ENCODE measurements around the gene CPNE2.
A peak's percentile ranks its signal among the peaks of the same experiment; 100 is the strongest.
"Not testable (repeated sequence)": the region's sequence is repeated elsewhere in the genome, so short reads cannot be mapped to it uniquely, and the experiment has no call there.

CPNE2 gene

DNA sequence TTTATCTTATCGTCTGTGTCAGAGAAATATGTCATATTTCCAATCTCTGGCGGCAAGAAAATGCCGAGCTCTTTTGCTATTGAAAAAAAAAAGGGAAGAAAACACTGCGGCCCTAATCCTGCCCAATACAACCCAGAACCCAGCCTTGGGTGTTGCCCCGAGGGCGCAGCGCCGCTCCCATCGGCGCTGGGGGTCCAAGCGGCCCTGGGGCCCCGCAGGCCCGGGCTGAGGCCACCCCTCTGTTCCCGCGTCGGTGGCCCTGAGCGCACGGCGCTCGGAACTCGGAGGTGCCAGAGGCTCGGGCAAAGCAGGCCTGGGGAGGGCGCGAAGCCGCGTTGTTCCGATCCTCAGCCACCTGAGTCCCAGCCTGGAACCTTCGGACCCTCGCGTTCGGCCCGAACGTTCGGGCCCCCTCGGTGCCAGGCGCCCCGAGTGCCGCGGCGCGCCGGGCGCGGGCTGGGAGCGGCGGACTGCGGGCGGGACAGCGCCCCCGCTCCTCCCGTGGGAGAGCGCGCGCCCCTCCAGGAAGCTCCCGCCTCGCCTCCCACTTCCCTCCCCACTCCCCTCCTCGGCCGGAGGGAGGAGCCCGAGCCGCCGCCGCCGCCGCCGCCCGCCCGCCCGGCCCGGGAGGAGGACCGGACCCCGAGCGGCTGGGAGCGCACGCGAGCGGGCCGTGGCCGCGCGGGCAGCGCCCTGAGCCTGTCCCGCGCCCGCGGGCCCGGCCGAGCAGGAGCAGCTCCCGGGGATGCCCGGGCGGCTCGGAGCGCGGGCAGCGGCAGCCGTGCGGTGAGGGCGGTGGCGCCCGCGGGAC, at the start of gene CPNE2:
CPNE2 (plus strand) TSS at position 609 of the 811 bp plus-strand sequence. CDS start 18,160 bp downstream, outside the sequence.
- peak; percentile 31 to 35 for DNase-seq

DNA sequence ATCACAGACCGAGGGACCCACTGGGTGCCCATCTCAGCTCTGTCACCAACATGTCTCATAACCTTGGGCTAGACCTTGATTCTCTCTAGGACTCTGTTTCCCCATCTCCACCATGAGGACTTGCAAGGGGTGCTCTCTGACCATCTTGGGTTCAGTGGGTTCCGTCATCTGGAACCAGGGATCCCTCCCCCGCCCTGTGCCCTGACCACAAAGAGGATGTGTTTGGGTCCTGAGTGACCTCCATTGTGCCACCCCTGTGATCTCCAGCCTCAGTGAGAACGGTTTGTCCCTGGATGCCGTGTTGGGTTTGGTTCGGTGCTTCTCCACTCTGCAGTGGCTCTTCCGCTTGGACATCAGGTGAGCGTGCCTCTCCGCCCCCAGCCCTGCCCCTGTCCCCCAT, 49.1 kb upstream of the CPNE2 start:
- no peak for DNase-seq

- no peak for DNase-seq
Observed at GRCh38 chr16:57044931-57045693, 47.3 kb upstream of the CPNE2 start.

GRCh38 chr16:57045694-57046381, 46.5 kb upstream of the CPNE2 start:
- DNase-seq: peak; percentile 47 to 54

GRCh38 chr16:57048095-57048494, 44.3 kb upstream of the CPNE2 start:
- no peak for DNase-seq

DNA sequence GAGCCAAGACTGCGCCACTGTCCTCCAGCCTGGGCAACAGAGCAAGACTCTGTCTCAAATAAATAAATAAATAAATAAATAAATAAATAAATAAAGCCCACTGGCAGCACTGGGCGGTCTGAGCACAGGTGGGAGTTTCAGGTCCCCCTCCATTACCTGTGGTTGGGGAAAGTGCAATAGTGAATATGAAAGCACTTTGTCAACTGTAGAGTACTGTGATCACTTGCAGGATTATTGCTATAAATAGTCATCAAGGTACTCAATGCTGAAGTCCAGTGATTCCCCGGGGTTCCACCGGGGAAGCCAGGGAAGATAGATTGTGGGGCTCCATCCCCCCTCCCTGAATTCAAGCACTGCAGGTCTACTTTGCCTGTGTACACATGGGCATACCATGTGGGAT, 42.7 kb upstream of the CPNE2 start:
- no peak for DNase-seq

DNA sequence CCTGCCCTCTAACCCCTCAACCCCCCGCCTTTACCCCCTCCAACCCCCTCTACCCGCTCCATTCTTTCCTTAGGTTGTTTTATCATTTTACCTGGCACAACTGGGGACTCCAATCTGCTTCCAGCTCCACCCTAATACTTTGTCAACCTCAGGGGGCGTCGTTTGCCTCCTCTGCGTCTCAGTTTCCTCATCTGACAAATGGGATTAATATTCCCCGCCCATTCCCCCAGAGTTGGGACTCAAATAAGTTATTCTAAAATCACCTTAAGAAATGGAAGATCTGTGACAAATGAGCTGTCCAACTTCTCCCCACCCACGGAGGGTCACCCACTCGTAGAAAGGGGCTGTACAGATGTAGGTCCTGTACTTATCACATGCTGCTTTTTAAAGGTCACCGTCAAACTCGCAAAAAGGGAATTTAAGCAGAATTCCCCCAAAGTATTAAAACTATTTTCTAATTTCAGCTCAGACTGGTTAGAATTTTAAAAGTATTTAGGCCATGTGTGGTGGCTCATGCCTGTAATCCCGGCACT, 40.6 kb upstream of the CPNE2 start:
- no peak for DNase-seq

DNA sequence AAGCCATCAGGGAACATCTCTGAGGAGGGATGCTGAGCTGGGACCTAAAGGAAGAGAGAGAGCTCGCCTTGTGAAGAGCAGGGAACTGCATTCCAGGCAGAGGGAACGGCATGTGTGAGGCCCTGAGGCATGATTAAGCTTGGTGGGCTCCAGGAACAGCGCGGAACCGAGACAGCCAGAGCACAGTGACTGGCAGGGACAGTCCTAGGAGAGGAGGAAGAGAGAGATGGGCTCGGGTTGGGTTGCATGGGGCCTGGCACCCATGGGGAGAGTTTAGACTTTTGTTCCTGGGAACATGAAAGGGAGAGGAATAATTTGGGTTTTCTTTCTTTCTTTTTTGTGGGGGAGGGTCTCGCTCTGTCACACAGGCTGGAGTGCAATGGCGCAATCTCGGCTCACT, 39.2 kb upstream of the CPNE2 start:
- no peak for DNase-seq

DNA sequence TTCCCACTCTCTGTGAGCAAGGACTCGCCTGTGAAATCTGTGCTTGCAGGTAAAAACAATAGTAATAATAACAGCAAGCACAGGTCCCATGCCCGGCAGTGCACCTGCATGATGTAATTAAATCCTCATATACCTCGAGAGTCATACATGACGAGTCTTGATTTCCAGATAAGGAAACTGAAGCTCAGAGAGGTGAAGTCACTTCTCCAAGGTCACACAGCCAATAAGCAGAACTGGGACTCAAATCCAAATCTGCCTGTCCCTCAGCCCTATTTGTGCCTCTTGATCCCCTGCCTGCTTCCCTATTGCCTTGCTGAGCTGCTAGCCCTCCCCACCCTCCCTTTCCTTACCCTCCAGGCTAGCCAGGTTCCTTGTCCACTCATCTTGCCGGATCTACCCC, 38.0 kb upstream of the CPNE2 start:
- DNase-seq: no peak

- DNase-seq: no peak
Observed at GRCh38 chr16:57054771-57055170, 37.6 kb upstream of the CPNE2 start.

DNA sequence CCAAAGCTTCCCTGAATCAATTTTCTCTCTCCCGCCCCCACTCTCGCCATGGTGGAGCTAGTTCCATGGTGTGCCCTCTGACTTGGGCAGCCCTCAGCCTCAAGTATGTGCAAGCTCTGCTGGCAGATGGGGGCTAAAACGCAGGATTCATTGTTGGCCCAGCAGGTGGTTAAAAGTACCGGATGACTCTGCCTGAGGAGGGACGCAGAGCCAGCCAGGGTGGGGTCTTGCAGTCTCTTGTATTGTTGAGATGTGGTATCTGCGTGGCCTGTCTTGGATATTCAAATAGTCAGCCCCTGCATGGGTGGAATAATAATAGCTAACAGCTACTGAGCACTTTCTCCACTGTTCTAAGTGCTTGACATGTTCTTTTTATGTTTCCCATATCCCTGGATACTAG, 36.7 kb upstream of the CPNE2 start:
- no peak for DNase-seq

DNA sequence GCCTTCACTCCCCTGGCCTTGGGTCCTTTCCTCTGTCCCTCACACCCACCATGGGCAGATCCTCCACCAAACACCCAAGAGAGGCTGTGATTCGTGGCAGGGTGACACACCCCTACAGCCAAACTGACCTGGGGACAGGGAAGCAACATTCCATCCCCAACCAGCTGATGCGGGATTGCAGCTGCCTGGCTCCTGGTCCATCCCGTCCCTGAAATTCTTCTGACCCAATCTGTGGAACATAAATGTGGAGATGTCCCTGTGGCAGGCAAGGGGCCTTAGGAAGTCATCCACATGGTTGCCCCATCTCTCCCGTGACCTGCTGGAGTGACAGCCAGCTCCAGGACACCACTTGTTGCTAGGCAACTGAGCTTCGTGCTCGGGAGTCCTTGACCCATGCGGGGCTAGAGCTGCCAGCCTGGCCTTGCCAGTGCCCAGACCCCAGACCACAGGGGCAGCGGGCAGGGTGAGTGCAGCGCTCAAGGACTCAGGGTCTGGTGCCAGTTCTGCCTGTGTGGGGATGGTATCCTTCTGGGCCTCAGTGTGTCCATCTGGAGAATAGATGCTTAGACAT, 34.0 kb upstream of the CPNE2 start:
- no peak for DNase-seq

- DNase-seq: no peak
Observed at GRCh38 chr16:57060323-57061083, 31.9 kb upstream of the CPNE2 start.

GRCh38 chr16:57061084-57061905, 31.1 kb upstream of the CPNE2 start:
- peak; percentile 69 to 71 for DNase-seq

GRCh38 chr16:57062329-57062728, 30.1 kb upstream of the CPNE2 start:
- DNase-seq: no peak

GRCh38 chr16:57063189-57063588, 29.2 kb upstream of the CPNE2 start:
- DNase-seq: not testable (repeated sequence)

DNA sequence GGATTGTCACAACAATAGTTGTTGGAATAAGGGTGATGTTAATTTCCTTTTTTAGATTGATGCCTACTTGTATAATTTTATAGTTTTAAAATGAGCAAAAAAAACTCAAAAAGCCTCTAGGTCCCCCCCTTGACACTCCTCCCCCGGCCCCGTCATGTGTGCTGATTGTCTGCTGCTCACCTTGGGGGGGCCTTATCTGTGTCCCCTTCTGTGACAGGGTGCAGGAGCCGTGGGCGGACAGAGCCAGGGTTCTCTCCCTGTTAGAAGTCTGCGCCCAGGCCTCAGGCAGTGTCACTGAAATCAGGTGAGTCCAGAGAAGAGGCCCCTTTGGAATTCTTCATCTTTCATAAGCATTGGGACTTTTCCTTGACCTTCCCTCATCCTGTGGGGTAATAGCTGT, 27.4 kb upstream of the CPNE2 start:
- DNase-seq: no peak

- no peak for DNase-seq
Observed at GRCh38 chr16:57066625-57067024, 25.8 kb upstream of the CPNE2 start.

- DNase-seq: no peak
Observed at GRCh38 chr16:57067347-57067746, 25.0 kb upstream of the CPNE2 start.

- DNase-seq: no peak
Observed at GRCh38 chr16:57069053-57069452, 23.3 kb upstream of the CPNE2 start.

DNA sequence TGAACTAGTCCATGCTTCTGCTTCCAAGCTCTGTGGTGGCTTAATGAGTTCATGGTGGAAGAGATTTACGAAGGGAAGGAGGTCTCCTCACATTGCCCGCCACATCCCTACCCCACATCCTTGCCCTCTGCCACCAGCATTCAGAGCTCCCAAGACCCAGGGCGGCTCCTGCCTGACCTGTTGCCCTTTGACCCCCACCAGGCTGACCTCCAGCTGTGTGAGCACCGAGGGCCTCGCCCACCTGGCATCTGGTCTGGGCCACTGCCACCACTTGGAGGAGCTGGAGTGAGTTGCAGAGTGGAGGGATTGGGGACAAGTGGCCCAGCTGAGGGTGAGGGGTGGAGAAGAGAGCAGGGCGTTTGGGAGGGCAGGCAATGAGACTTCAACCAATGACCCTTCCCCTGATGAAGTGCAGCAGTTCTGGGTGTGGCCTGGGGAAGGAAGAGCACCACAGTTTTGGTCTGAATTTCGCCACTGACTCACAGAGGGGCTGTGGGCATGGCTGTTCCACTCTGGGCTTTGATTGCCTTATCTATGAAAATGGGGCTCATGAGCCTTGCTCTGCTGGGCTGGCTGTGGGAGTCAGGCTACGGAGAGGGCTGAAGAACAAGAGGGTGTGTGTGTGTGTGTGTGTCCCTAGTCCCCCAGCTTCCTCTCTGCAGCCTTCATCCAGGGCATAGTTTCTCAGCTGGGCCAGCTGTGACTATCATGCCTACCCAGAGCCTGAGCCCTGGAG, 22.6 kb upstream of the CPNE2 start:
- DNase-seq: no peak

All from Kasumi-1 (cell line).